ENCODE data around the gene PSMG3. TPM values are rescaled to one million over a fixed set of nuclear protein-coding genes. Genes with fewer than 3 reads are reported as not detected.
A peak's percentile ranks its signal among the peaks of the same experiment; 100 is the strongest.

PSMG3 gene
- total RNA-seq, 4 donors from 2014 or later, result 33.0 to 67.5 (median 47.7) TPM

- Histone ChIP-seq H3K4me3 (no peak overlapping the region), H3K4me1 (no peaks in the 10 kb centered on the region), H3K27me3 (no peaks in the 10 kb centered on the region), H3K9me3 (no peaks in the 10 kb centered on the region), H3K27ac (no peak overlapping the region), H3K36me3 (no peaks in the 10 kb centered on the region)
- TF ChIP-seq CTCF (IDR thresholded peaks at IDR 0.05), result no peak
- no peak for TF ChIP-seq POLR2A (IDR thresholded peaks at IDR 0.05)
- no peak for DNase-seq
These were observed 10.7 kb upstream of the PSMG3 start for GRCh38 chr7:1580422-1581030.

GRCh38 chr7:1579481-1580421 is 9.9 kb upstream of the PSMG3 start:
- Histone ChIP-seq H3K27ac (no peak overlapping the region), H3K9me3 (no peaks in the 10 kb centered on the region), H3K36me3 (no peaks in the 10 kb centered on the region), H3K4me1 (no peaks in the 10 kb centered on the region), H3K4me3 (no peak overlapping the region), H3K27me3 (no peaks in the 10 kb centered on the region)
- TF ChIP-seq POLR2A (IDR thresholded peaks at IDR 0.05) (no peak), CTCF (IDR thresholded peaks at IDR 0.05) (peak; percentile 55 to 86 (median 76))
- peak; percentile 50 to 83 (median 81) for DNase-seq

GRCh38 chr7:1578513-1578912 is 8.7 kb upstream of the PSMG3 start:
- Histone ChIP-seq H3K36me3 (no peaks in the 10 kb centered on the region), H3K27me3 (no peaks in the 10 kb centered on the region), H3K9me3 (no peaks in the 10 kb centered on the region), H3K27ac (no peak overlapping the region), H3K4me3 (no peak overlapping the region), H3K4me1 (no peaks in the 10 kb centered on the region)
- no peak for DNase-seq
- TF ChIP-seq POLR2A (IDR thresholded peaks at IDR 0.05) (no peak), CTCF (IDR thresholded peaks at IDR 0.05) (no peak)

GRCh38 chr7:1576521-1577253 is 6.9 kb upstream of the PSMG3 start:
- TF ChIP-seq CTCF (IDR thresholded peaks at IDR 0.05) (no peak), POLR2A (IDR thresholded peaks at IDR 0.05) (no peak)
- H3K27me3 ChIP-seq, result no peaks in the 10 kb centered on the region
- H3K27ac ChIP-seq, result no peak overlapping the region
- peaks cover 0 to 4% (median 0%) of the 10 kb centered on the region in 4 donors for H3K4me1 ChIP-seq
- no peaks in the 10 kb centered on the region for H3K9me3 ChIP-seq
- no peak overlapping the region for H3K4me3 ChIP-seq
- H3K36me3 ChIP-seq, result no peaks in the 10 kb centered on the region
- DNase-seq, result no peak

GRCh38 chr7:1575809-1576208 is 6.0 kb upstream of the PSMG3 start:
- no peak for DNase-seq
- Histone ChIP-seq H3K9me3 (no peaks in the 10 kb centered on the region), H3K4me3 (no peak overlapping the region), H3K27me3 (no peaks in the 10 kb centered on the region), H3K36me3 (no peaks in the 10 kb centered on the region), H3K27ac (no peak overlapping the region), H3K4me1 (peaks cover 0 to 12% (median 0%) of the 10 kb centered on the region in 4 donors)
- TF ChIP-seq POLR2A (IDR thresholded peaks at IDR 0.05) (no peak), CTCF (IDR thresholded peaks at IDR 0.05) (no peak)

All from Peyer's patch (tissue), 4 donors.